IMR-90 (cell line): ENCODE measurements around the gene RNASET2. TPM values are rescaled to one million over a fixed set of nuclear protein-coding genes. Genes with fewer than 3 reads are reported as not detected.
"Not testable (repeated sequence)": the region's sequence is repeated elsewhere in the genome, so short reads cannot be mapped to it uniquely, and the experiment has no call there.

Experiments used
- ATAC-seq: fragments of 200-7000 bp; cut with Tn5 transposase; 2 replicates; pipeline ENCODE4 v1.9.1; 2020; ENCODE audit warnings: low read depth, mild to moderate bottlenecking, moderate library complexity
- BruUV-seq: library from RNA; stranded (reverse); fragments of 400-500 nt; replicated peaks from 2 replicates; lab custom pipeline; 2021; lab: Mats Ljungman, UMichigan
- CTCF ChIA-PET: fragments of 300-600 bp; formaldehyde crosslinking; extraction: SDS; loops from one replicate; lab custom pipeline; 2021; ENCODE audit warnings: antibody characterized with exemption; lab: Yijun Ruan, JAX
- POLR2A ChIA-PET: fragments of 300-600 bp; sonication (Branson Sonifier 250); formaldehyde crosslinking; loops from one replicate; lab custom pipeline; 2022; ENCODE audit warnings: antibody characterized with exemption; ENCODE audit not compliant: unreplicated experiment; lab: Charles Lee
- DNase-seq: peaks from one replicate; pipeline ENCODE4 v3.0.0; 2013
- H2AFZ ChIP-seq: replicated peaks from 2 replicates; pipeline ENCODE3; 2013; ENCODE audit warnings: low read length, mild to moderate bottlenecking; ENCODE audit not compliant: poor library complexity
- H2AK5ac ChIP-seq: 2 replicates; pipeline ENCODE4 v1.6.1; 2013; ENCODE audit warnings: low read depth, low read length, inconsistent platforms
- H2AK9ac ChIP-seq: replicated peaks from 2 replicates; pipeline ENCODE3; 2013; ENCODE audit warnings: mild to moderate bottlenecking, low read depth, low read length, moderate library complexity; ENCODE audit not compliant: poor library complexity
- H2BK120ac ChIP-seq: 2 replicates; pipeline ENCODE4 v1.6.1; 2013; ENCODE audit warnings: low read depth, low read length, inconsistent platforms
- H2BK15ac ChIP-seq: 3 replicates; pipeline ENCODE4 v1.6.1; 2013; ENCODE audit warnings: low read depth, low read length, inconsistent platforms
- H2BK20ac ChIP-seq: 2 replicates; pipeline ENCODE4 v1.6.1; 2013; ENCODE audit warnings: low read depth, mild to moderate bottlenecking, inconsistent platforms, low read length, moderate library complexity
- H2BK5ac ChIP-seq: 2 replicates; pipeline ENCODE4 v1.6.1; 2013; ENCODE audit warnings: mild to moderate bottlenecking, low read depth, low read length, inconsistent platforms; ENCODE audit not compliant: poor library complexity, severe bottlenecking
- H3K14ac ChIP-seq: replicated peaks from 2 replicates; pipeline ENCODE4 v1.6.1; 2013; ENCODE audit warnings: low read depth, low read length, inconsistent platforms
- H3K18ac ChIP-seq: 2 replicates; pipeline ENCODE4 v1.6.1; 2013; ENCODE audit warnings: low read depth, low read length, control low read depth
- H3K23ac ChIP-seq: 2 replicates; pipeline ENCODE4 v1.6.1; 2013; ENCODE audit warnings: low read depth, low read length, inconsistent platforms
- H3K27ac ChIP-seq: 2 replicates; pipeline ENCODE4 v1.5.1; 2013; ENCODE audit warnings: mild to moderate bottlenecking, control low read depth, low read length; ENCODE audit not compliant: insufficient read depth
- H3K27me3 ChIP-seq: 2 replicates; pipeline ENCODE4 v1.6.1; 2013; ENCODE audit warnings: low read length; ENCODE audit not compliant: control insufficient read depth, insufficient read depth
- H3K36me3 ChIP-seq: 2 replicates; pipeline ENCODE4 v1.6.1; 2013; ENCODE audit warnings: low read length, mixed read lengths; ENCODE audit not compliant: control insufficient read depth, insufficient read depth
- H3K4ac ChIP-seq: 2 replicates; pipeline ENCODE4 v1.6.1; 2013; ENCODE audit warnings: low read depth, low read length, inconsistent platforms
- H3K4me1 ChIP-seq: 2 replicates; pipeline ENCODE4 v1.6.1; 2013; ENCODE audit warnings: low read length, mixed read lengths; ENCODE audit not compliant: control insufficient read depth, insufficient read depth
- H3K4me2 ChIP-seq: 2 replicates; pipeline ENCODE4 v1.6.1; 2013; ENCODE audit warnings: low read depth, mild to moderate bottlenecking, control low read depth, low read length, moderate library complexity
- H3K4me3 ChIP-seq: 2 replicates; pipeline ENCODE4 v1.5.1; 2013; ENCODE audit warnings: low read depth, mild to moderate bottlenecking, control low read depth, low read length, moderate library complexity; ENCODE audit not compliant: insufficient read depth
- H3K56ac ChIP-seq: 2 replicates; pipeline ENCODE4 v1.6.1; 2013; ENCODE audit warnings: low read length, inconsistent platforms; ENCODE audit not compliant: insufficient read depth; ENCODE audit errors: extremely low read depth
- H3K79me1 ChIP-seq, 2 experiments: 2 replicates each; pipeline ENCODE4 v1.6.1; 2013; ENCODE audit warnings: low read length in 2 of 2, inconsistent platforms in 1 of 2, low read depth in 1 of 2
- H3K9ac ChIP-seq: 2 replicates; pipeline ENCODE4 v1.6.1; 2013; ENCODE audit warnings: low read depth, low read length, control low read depth
- H3K9me1 ChIP-seq: 2 replicates; pipeline ENCODE4 v1.6.1; 2013; ENCODE audit warnings: low read length, inconsistent platforms; ENCODE audit not compliant: insufficient read depth
- H3K9me3 ChIP-seq: 2 replicates; pipeline ENCODE4 v1.6.1; 2013; ENCODE audit warnings: low read length; ENCODE audit not compliant: control insufficient read depth, insufficient read depth
- H4K20me1 ChIP-seq: 2 replicates; pipeline ENCODE4 v1.6.1; 2013; ENCODE audit warnings: low read length, inconsistent platforms; ENCODE audit not compliant: insufficient read depth
- H4K5ac ChIP-seq: 2 replicates; pipeline ENCODE4 v1.6.1; 2013; ENCODE audit warnings: mild to moderate bottlenecking, low read depth, low read length, control low read depth
- H4K8ac ChIP-seq, 2 experiments: 2 replicates each; pipeline ENCODE4 v1.6.1; 2013; ENCODE audit warnings: low read depth in 2 of 2, low read length in 2 of 2, control low read depth in 1 of 2, inconsistent platforms in 1 of 2
- H4K91ac ChIP-seq: 2 replicates; pipeline ENCODE4 v1.6.1; 2013; ENCODE audit warnings: low read depth, low read length, inconsistent platforms; ENCODE audit not compliant: insufficient read depth
- WGBS, 2 experiments: methylation state at CpG; one replicate each; pipeline versions ENCODE4 v1.1.5 to v1.1.7; 2013; ENCODE audit warnings: missing lambda C conversion rate in 2 of 2; ENCODE audit not compliant: insufficient read length in 1 of 2; ENCODE audit errors: extremely low coverage in 2 of 2; 5-methylcytosine and 5-hydroxymethylcytosine counted together
- dilution Hi-C: fragments of 300-500 bp; cut with HindIII; formaldehyde crosslinking; loops from one replicate; pipeline ENCODE4 v1.14.3; 2018; ENCODE audit warnings: low sequenced_read_pairs; ENCODE audit not compliant: unreplicated experiment
- in situ Hi-C: fragments of 300-500 bp; cut with MboI; formaldehyde crosslinking; loops from 3 replicates; pipeline ENCODE4 v1.14.3; 2019; ENCODE audit warnings: low sequenced_read_pairs, inconsistent platforms, mixed read lengths
- intact Hi-C: fragments of 100-400 bp; cut with micrococcal nuclease; formaldehyde crosslinking; loops from 2 replicates; pipeline ENCODE4 v1.10.0; 2022
- polyA plus RNA-seq, 3 experiments: library from polyadenylated mRNA; depleted of rRNA; stranded (reverse); fragments of >200 nt; gene quantifications; 2 replicates each; pipeline ENCODE4 v1.2.3, GENCODE V29; 2012; ENCODE audit warnings: low replicate concordance in 1 of 3
- total RNA-seq: library from RNA; depleted of rRNA; stranded (reverse); fragments of >200 nt; gene quantifications from 2 replicates; pipeline ENCODE4 v1.2.3, GENCODE V29; 2012

The RNASET2 gene
- total and polyA plus RNA-seq, 2 of the 4 experiments (the other 2 are of a cell fraction): 13.6 to 24.9 TPM

GRCh38 chr6:166886773-166887172, 69.6 kb downstream of the RNASET2 start:
- H4K8ac ChIP-seq, H3K9ac ChIP-seq, H2AK9ac ChIP-seq, H3K4me2 ChIP-seq, H3K14ac ChIP-seq, H4K91ac ChIP-seq, H2BK5ac ChIP-seq, H2AFZ ChIP-seq, H3K56ac ChIP-seq, H2BK120ac ChIP-seq, ATAC-seq, H2BK20ac ChIP-seq, H3K4me3 ChIP-seq, H3K23ac ChIP-seq, H2AK5ac ChIP-seq, H4K5ac ChIP-seq, dilution Hi-C loops, H2BK15ac ChIP-seq, H3K9me1 ChIP-seq, H3K18ac ChIP-seq, intact Hi-C loops, H3K36me3 ChIP-seq, H4K20me1 ChIP-seq, H3K4me1 ChIP-seq, DNase-seq, H3K4ac ChIP-seq, H3K79me1 ChIP-seq, H3K9me3 ChIP-seq, H3K27ac ChIP-seq, in situ Hi-C loops, H3K27me3 ChIP-seq, POLR2A ChIA-PET, BruUV-seq, CTCF ChIA-PET: not testable (repeated sequence)
- no CpG with 5 or more reads among the region's 4 CpGs for WGBS, 2 experiments

- POLR2A ChIA-PET, H2BK120ac ChIP-seq, H3K79me1 ChIP-seq, H3K36me3 ChIP-seq, H2BK20ac ChIP-seq, H2BK5ac ChIP-seq, H3K9me1 ChIP-seq, BruUV-seq, H3K4ac ChIP-seq, H4K91ac ChIP-seq, H3K9ac ChIP-seq, in situ Hi-C loops, H4K20me1 ChIP-seq, CTCF ChIA-PET, dilution Hi-C loops, H3K14ac ChIP-seq, H3K4me1 ChIP-seq, intact Hi-C loops, H3K4me2 ChIP-seq, H2AFZ ChIP-seq, DNase-seq, H3K27ac ChIP-seq, H3K4me3 ChIP-seq, H2AK9ac ChIP-seq, H4K8ac ChIP-seq, H2BK15ac ChIP-seq, H3K23ac ChIP-seq, H3K27me3 ChIP-seq, H3K9me3 ChIP-seq, ATAC-seq, H2AK5ac ChIP-seq, H4K5ac ChIP-seq, H3K56ac ChIP-seq, H3K18ac ChIP-seq: not testable (repeated sequence)
- WGBS, 2 experiments: no CpG with 5 or more reads among the region's 11 CpGs
These were observed 71.4 kb downstream of the RNASET2 start for GRCh38 chr6:166884958-166885357.
